GM23338 (cell line): Measurements from ENCODE around the gene THBS4. TPM values are rescaled to one million over a fixed set of nuclear protein-coding genes. Genes with fewer than 3 reads are reported as not detected.

Source experiments
- ATAC-seq: fragments of 200-7000 bp; cut with Tn5 transposase; 3 replicates; pipeline ENCODE4 v1.9.1; 2020
- DNase-seq: peaks from one replicate; pipeline ENCODE4 v3.0.0-alpha.2; 2015; ENCODE audit warnings: low spot score
- H2AFZ ChIP-seq: fragments of 200-600 bp; sonication (generic); 2 replicates; pipeline ENCODE4 v1.8.0; 2016; ENCODE audit warnings: antibody characterized with exemption, mild to moderate bottlenecking, moderate library complexity
- H3F3A ChIP-seq: fragments of 200-600 bp; sonication (generic); replicated peaks from 2 replicates; pipeline ENCODE4 v1.8.0; 2017; ENCODE audit warnings: antibody characterized with exemption, mixed run types, low read depth
- H3K27ac ChIP-seq: fragments of 200-600 bp; sonication (generic); 2 replicates; pipeline ENCODE4 v1.6.1; 2016; ENCODE audit warnings: low read depth
- H3K27me3 ChIP-seq: fragments of 200-600 bp; sonication (generic); 2 replicates; pipeline ENCODE4 v1.8.0; 2016; ENCODE audit warnings: mild to moderate bottlenecking, mixed run types, moderate library complexity; ENCODE audit not compliant: insufficient read depth
- H3K36me3 ChIP-seq: fragments of 200-600 bp; sonication (generic); 2 replicates; pipeline ENCODE4 v1.8.0; 2016; ENCODE audit warnings: mild to moderate bottlenecking; ENCODE audit not compliant: insufficient read depth
- H3K4me1 ChIP-seq: fragments of 200-600 bp; sonication (generic); 2 replicates; pipeline ENCODE4 v1.8.0; 2016; ENCODE audit warnings: mild to moderate bottlenecking, moderate library complexity; ENCODE audit not compliant: insufficient read depth
- H3K4me2 ChIP-seq: fragments of 200-600 bp; sonication (generic); 2 replicates; pipeline ENCODE4 v1.7.1; 2017; ENCODE audit warnings: mixed run types
- H3K4me3 ChIP-seq: fragments of 200-600 bp; sonication (generic); 2 replicates; pipeline ENCODE4 v1.6.1; 2016; ENCODE audit warnings: mixed run types
- H3K79me2 ChIP-seq: fragments of 200-600 bp; sonication (generic); replicated peaks from 2 replicates; pipeline ENCODE4 v1.8.0; 2017; ENCODE audit warnings: mild to moderate bottlenecking; ENCODE audit not compliant: insufficient read depth
- H3K9me2 ChIP-seq: fragments of 200-600 bp; sonication (generic); 2 replicates; pipeline ENCODE4 v1.8.0; 2017; ENCODE audit not compliant: insufficient read depth
- H4K20me1 ChIP-seq: fragments of 200-600 bp; sonication (generic); replicated peaks from 2 replicates; pipeline ENCODE4 v1.8.0; 2017; ENCODE audit warnings: mild to moderate bottlenecking; ENCODE audit not compliant: insufficient read depth
- H3K27ac Mint-ChIP-seq: 2 replicates; pipeline ENCODE4 v1.8.0; 2020; ENCODE audit warnings: inconsistent platforms, mild to moderate bottlenecking, moderate library complexity, mixed read lengths
- H3K27me3 Mint-ChIP-seq: 3 replicates; pipeline ENCODE4 v1.8.0; 2022; ENCODE audit warnings: low read depth, mild to moderate bottlenecking, moderate library complexity, mixed read lengths, inconsistent platforms; ENCODE audit not compliant: insufficient read depth, poor library complexity
- H3K36me3 Mint-ChIP-seq: 3 replicates; pipeline ENCODE4 v1.8.0; 2021; ENCODE audit warnings: low read depth, mild to moderate bottlenecking, inconsistent platforms, moderate library complexity, mixed read lengths
- H3K4me1 Mint-ChIP-seq: 3 replicates; pipeline ENCODE4 v1.8.0; 2020; ENCODE audit warnings: mild to moderate bottlenecking, inconsistent platforms, mixed read lengths
- H3K4me3 Mint-ChIP-seq: 3 replicates; pipeline ENCODE4 v1.8.0; 2021; ENCODE audit warnings: moderate library complexity, mild to moderate bottlenecking, inconsistent platforms, mixed read lengths
- H3K9me3 Mint-ChIP-seq: 3 replicates; pipeline ENCODE4 v1.8.0; 2020; ENCODE audit warnings: moderate library complexity, mild to moderate bottlenecking, inconsistent platforms, mixed read lengths
- CREB1 ChIP-seq: fragments of 250-450 bp; sonication (Bioruptor Pico); IDR thresholded peaks from 2 replicates; pipeline ENCODE4 v1.5.0; 2020; ENCODE audit warnings: low read depth, mild to moderate bottlenecking, moderate library complexity
- EZH2 ChIP-seq: fragments of 200-600 bp; sonication (generic); IDR thresholded peaks from one replicate; pipeline ENCODE4 v1.8.0; 2017; ENCODE audit warnings: antibody characterized with exemption, mild to moderate bottlenecking, low read depth; ENCODE audit not compliant: unreplicated experiment
- EZH2phosphoT487 ChIP-seq: fragments of 200-600 bp; sonication (generic); IDR thresholded peaks from one replicate; pipeline ENCODE4 v1.8.1; 2018; ENCODE audit warnings: antibody characterized with exemption; ENCODE audit not compliant: unreplicated experiment
- JUNB ChIP-seq: IDR thresholded peaks from one replicate; pipeline ENCODE4 v1.6.1; 2016; ENCODE audit warnings: antibody characterized with exemption; ENCODE audit not compliant: unreplicated experiment
- NANOG ChIP-seq: IDR thresholded peaks from 2 replicates; pipeline ENCODE4 v1.6.1; 2016; ENCODE audit warnings: antibody characterized with exemption, borderline replicate concordance
- POLR2AphosphoS5 ChIP-seq: IDR thresholded peaks from 2 replicates; pipeline ENCODE4 v1.6.1; 2016; ENCODE audit warnings: antibody characterized with exemption, low read depth
- STAT1 ChIP-seq: IDR thresholded peaks from one replicate; pipeline ENCODE4 v1.6.1; 2016; ENCODE audit warnings: antibody characterized with exemption; ENCODE audit not compliant: unreplicated experiment
- ZNF114 ChIP-seq: fragments of 250-450 bp; sonication (Bioruptor Pico); IDR thresholded peaks from 2 replicates; pipeline ENCODE4 v1.5.0; 2020; ENCODE audit warnings: mild to moderate bottlenecking, moderate library complexity
- ZNF331 ChIP-seq: fragments of 250-450 bp; sonication (Bioruptor Pico); IDR thresholded peaks from 2 replicates; pipeline ENCODE4 v1.5.0; 2020; ENCODE audit warnings: low read depth, mild to moderate bottlenecking, moderate library complexity
- polyA plus RNA-seq: library from polyadenylated mRNA; unstranded; fragments of >200 nt; fragmentation: Nextera tagmentation; extraction: Ambion mirVana; gene quantifications from 2 replicates; pipeline ENCODE4 v1.2.1, GENCODE V29; 2016
- total RNA-seq: library from RNA; depleted of rRNA; stranded (reverse); fragments of >200 nt; shearing (Covaris generic); gene quantifications from 2 replicates; pipeline ENCODE4 v1.2.3, GENCODE V29; 2014
- TF ChIP-seq, protein P1 (sequence below): fragments of 250-450 bp; sonication (Bioruptor Pico); IDR thresholded peaks from 2 replicates; pipeline ENCODE4 v1.5.0; 2020; ENCODE audit warnings: mild to moderate bottlenecking, moderate library complexity
- TF ChIP-seq, protein P2 (sequence below): IDR thresholded peaks from one replicate; pipeline ENCODE4 v1.6.1; 2018; ENCODE audit warnings: antibody characterized with exemption; ENCODE audit not compliant: unreplicated experiment
- TF ChIP-seq, protein P3 (sequence below), 2 experiments: fragments of 200-600 bp in 1 of 2; sonication (generic) in 1 of 2; conservative IDR thresholded peaks; 2 replicates each; pipeline versions ENCODE4 v1.5.1 to v1.6.1; 2016 to 2017; ENCODE audit warnings: antibody characterized with exemption in 2 of 2, low read depth in 2 of 2, mild to moderate bottlenecking in 2 of 2, moderate library complexity in 1 of 2
- TF ChIP-seq, protein P4 (sequence below): IDR thresholded peaks from 2 replicates; pipeline ENCODE4 v1.6.1; 2016; ENCODE audit warnings: antibody characterized with exemption

The THBS4 gene
- total and polyA plus RNA-seq, 2 experiments from 2014 or later = 14.0 to 23.2 TPM

DNA sequence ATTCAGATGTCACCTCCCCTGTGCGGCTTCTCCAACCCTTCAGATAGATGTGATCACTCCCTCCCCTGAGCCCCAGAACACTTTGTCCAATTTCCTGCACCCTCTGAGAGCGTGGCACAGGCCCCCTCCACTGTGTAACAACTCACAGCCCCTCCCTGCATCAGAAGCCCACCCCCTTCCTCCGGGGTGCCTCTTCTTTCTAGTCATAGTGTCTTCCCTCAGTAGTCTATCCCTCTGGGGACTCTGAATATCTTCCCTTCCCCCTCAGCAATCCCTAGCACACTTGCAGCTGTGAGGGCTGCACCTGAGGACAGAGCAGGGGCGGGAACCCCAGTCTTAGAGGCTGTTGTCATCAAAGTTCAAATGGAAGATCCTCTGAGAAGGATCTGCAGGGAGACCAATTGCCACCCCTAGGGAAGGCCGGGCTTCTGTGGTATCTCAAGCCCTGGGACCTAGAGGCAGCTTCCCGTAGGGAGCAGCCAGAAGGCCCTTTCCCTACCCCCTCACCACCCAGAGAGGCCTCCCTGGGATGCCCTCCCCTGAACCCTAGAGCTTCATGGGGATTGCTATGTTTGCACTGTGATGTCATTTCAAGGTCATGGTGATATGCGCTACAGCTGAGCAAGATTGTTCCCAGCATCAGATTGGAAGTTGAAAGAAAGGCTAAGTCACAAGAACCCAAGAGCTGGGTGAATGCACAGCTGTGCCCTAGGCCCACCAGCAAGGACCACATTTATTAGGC is 70.7 kb downstream of the THBS4 start:
- H2AFZ ChIP-seq = no peak overlapping the region
- H3K36me3 ChIP-seq = no peaks in the 10 kb centered on the region
- no peak for DNase-seq
- Mint-ChIP-seq H3K27ac (no peak overlapping the region), H3K9me3 (no peaks in the 10 kb centered on the region), H3K27me3 (peaks cover 14% of the 10 kb centered on the region), H3K4me3 (no peak overlapping the region), H3K4me1 (peaks cover 19% of the 10 kb centered on the region), H3K36me3 (no peaks in the 10 kb centered on the region; the same call in 2 of the 3 replicates)
- H3F3A ChIP-seq = 0 out of 2 replicates have a peak, but pooled peaks cover 3% of the 10 kb centered on the region
- 0 out of 2 replicates have a peak, but pooled peaks cover 5% of the 10 kb centered on the region for H3K9me2 ChIP-seq
- no peaks in the 10 kb centered on the region for H4K20me1 ChIP-seq
- peaks cover 15% of the 10 kb centered on the region for H3K4me1 ChIP-seq
- H3K79me2 ChIP-seq = no peaks in the 10 kb centered on the region
- H3K27me3 ChIP-seq = no peaks in the 10 kb centered on the region
- H3K27ac ChIP-seq = no peak overlapping the region
- TF ChIP-seq STAT1 (no peak), CREB1 (CRISPR knock-in tag) (no peak), JUNB (no peak), EZH2phosphoT487 (no peak), POLR2AphosphoS5 (no peak), ZNF114 (CRISPR knock-in tag) (no peak), NANOG (no peak), EZH2 (no peak), ZNF331 (no peak)
- TF ChIP-seq, protein P1, sequence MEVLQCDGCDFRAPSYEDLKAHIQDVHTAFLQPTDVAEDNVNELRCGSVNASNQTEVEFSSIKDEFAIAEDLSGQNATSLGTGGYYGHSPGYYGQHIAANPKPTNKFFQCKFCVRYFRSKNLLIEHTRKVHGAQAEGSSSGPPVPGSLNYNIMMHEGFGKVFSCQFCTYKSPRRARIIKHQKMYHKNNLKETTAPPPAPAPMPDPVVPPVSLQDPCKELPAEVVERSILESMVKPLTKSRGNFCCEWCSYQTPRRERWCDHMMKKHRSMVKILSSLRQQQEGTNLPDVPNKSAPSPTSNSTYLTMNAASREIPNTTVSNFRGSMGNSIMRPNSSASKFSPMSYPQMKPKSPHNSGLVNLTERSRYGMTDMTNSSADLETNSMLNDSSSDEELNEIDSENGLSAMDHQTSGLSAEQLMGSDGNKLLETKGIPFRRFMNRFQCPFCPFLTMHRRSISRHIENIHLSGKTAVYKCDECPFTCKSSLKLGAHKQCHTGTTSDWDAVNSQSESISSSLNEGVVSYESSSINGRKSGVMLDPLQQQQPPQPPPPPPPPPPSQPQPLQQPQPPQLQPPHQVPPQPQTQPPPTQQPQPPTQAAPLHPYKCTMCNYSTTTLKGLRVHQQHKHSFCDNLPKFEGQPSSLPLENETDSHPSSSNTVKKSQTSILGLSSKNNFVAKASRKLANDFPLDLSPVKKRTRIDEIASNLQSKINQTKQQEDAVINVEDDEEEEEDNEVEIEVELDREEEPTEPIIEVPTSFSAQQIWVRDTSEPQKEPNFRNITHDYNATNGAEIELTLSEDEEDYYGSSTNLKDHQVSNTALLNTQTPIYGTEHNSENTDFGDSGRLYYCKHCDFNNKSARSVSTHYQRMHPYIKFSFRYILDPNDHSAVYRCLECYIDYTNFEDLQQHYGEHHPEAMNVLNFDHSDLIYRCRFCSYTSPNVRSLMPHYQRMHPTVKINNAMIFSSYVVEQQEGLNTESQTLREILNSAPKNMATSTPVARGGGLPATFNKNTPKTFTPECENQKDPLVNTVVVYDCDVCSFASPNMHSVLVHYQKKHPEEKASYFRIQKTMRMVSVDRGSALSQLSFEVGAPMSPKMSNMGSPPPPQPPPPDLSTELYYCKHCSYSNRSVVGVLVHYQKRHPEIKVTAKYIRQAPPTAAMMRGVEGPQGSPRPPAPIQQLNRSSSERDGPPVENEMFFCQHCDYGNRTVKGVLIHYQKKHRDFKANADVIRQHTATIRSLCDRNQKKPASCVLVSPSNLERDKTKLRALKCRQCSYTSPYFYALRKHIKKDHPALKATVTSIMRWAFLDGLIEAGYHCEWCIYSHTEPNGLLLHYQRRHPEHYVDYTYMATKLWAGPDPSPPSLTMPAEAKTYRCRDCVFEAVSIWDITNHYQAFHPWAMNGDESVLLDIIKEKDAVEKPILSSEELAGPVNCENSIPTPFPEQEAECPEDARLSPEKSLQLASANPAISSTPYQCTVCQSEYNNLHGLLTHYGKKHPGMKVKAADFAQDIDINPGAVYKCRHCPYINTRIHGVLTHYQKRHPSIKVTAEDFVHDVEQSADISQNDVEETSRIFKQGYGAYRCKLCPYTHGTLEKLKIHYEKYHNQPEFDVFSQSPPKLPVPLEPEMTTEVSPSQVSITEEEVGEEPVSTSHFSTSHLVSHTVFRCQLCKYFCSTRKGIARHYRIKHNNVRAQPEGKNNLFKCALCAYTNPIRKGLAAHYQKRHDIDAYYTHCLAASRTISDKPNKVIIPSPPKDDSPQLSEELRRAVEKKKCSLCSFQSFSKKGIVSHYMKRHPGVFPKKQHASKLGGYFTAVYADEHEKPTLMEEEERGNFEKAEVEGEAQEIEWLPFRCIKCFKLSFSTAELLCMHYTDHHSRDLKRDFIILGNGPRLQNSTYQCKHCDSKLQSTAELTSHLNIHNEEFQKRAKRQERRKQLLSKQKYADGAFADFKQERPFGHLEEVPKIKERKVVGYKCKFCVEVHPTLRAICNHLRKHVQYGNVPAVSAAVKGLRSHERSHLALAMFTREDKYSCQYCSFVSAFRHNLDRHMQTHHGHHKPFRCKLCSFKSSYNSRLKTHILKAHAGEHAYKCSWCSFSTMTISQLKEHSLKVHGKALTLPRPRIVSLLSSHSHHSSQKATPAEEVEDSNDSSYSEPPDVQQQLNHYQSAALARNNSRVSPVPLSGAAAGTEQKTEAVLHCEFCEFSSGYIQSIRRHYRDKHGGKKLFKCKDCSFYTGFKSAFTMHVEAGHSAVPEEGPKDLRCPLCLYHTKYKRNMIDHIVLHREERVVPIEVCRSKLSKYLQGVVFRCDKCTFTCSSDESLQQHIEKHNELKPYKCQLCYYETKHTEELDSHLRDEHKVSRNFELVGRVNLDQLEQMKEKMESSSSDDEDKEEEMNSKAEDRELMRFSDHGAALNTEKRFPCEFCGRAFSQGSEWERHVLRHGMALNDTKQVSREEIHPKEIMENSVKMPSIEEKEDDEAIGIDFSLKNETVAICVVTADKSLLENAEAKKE = no peak
- TF ChIP-seq, protein P2, sequence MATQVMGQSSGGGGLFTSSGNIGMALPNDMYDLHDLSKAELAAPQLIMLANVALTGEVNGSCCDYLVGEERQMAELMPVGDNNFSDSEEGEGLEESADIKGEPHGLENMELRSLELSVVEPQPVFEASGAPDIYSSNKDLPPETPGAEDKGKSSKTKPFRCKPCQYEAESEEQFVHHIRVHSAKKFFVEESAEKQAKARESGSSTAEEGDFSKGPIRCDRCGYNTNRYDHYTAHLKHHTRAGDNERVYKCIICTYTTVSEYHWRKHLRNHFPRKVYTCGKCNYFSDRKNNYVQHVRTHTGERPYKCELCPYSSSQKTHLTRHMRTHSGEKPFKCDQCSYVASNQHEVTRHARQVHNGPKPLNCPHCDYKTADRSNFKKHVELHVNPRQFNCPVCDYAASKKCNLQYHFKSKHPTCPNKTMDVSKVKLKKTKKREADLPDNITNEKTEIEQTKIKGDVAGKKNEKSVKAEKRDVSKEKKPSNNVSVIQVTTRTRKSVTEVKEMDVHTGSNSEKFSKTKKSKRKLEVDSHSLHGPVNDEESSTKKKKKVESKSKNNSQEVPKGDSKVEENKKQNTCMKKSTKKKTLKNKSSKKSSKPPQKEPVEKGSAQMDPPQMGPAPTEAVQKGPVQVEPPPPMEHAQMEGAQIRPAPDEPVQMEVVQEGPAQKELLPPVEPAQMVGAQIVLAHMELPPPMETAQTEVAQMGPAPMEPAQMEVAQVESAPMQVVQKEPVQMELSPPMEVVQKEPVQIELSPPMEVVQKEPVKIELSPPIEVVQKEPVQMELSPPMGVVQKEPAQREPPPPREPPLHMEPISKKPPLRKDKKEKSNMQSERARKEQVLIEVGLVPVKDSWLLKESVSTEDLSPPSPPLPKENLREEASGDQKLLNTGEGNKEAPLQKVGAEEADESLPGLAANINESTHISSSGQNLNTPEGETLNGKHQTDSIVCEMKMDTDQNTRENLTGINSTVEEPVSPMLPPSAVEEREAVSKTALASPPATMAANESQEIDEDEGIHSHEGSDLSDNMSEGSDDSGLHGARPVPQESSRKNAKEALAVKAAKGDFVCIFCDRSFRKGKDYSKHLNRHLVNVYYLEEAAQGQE = no peak
- TF ChIP-seq, protein P3, sequence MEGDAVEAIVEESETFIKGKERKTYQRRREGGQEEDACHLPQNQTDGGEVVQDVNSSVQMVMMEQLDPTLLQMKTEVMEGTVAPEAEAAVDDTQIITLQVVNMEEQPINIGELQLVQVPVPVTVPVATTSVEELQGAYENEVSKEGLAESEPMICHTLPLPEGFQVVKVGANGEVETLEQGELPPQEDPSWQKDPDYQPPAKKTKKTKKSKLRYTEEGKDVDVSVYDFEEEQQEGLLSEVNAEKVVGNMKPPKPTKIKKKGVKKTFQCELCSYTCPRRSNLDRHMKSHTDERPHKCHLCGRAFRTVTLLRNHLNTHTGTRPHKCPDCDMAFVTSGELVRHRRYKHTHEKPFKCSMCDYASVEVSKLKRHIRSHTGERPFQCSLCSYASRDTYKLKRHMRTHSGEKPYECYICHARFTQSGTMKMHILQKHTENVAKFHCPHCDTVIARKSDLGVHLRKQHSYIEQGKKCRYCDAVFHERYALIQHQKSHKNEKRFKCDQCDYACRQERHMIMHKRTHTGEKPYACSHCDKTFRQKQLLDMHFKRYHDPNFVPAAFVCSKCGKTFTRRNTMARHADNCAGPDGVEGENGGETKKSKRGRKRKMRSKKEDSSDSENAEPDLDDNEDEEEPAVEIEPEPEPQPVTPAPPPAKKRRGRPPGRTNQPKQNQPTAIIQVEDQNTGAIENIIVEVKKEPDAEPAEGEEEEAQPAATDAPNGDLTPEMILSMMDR (conservative IDR thresholded peaks at IDR 0.05; ENCODE audit: low read depth in 2 of 2) = no peak
- TF ChIP-seq, protein P4, sequence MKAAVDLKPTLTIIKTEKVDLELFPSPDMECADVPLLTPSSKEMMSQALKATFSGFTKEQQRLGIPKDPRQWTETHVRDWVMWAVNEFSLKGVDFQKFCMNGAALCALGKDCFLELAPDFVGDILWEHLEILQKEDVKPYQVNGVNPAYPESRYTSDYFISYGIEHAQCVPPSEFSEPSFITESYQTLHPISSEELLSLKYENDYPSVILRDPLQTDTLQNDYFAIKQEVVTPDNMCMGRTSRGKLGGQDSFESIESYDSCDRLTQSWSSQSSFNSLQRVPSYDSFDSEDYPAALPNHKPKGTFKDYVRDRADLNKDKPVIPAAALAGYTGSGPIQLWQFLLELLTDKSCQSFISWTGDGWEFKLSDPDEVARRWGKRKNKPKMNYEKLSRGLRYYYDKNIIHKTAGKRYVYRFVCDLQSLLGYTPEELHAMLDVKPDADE = no peak
- no peak overlapping the region for H3K4me2 ChIP-seq
- ATAC-seq = no peak
- H3K4me3 ChIP-seq = no peak overlapping the region
